Measurements from ENCODE around the gene NAT16. TPM values are rescaled to one million over a fixed set of nuclear protein-coding genes. Genes with fewer than 3 reads are reported as not detected.
A peak's percentile ranks its signal among the peaks of the same experiment; 100 is the strongest.

The NAT16 gene
- total RNA-seq, 1 donor from 2014 or later: 0.70 TPM

GRCh38 chr7:101174322-101174854, 5.7 kb downstream of the NAT16 start:
- TF ChIP-seq, protein P1, sequence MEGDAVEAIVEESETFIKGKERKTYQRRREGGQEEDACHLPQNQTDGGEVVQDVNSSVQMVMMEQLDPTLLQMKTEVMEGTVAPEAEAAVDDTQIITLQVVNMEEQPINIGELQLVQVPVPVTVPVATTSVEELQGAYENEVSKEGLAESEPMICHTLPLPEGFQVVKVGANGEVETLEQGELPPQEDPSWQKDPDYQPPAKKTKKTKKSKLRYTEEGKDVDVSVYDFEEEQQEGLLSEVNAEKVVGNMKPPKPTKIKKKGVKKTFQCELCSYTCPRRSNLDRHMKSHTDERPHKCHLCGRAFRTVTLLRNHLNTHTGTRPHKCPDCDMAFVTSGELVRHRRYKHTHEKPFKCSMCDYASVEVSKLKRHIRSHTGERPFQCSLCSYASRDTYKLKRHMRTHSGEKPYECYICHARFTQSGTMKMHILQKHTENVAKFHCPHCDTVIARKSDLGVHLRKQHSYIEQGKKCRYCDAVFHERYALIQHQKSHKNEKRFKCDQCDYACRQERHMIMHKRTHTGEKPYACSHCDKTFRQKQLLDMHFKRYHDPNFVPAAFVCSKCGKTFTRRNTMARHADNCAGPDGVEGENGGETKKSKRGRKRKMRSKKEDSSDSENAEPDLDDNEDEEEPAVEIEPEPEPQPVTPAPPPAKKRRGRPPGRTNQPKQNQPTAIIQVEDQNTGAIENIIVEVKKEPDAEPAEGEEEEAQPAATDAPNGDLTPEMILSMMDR (conservative IDR thresholded peaks at IDR 0.05): no peak
- peaks cover 26% of the 10 kb centered on the region for H3K4me1 Mint-ChIP-seq
- no peak overlapping the region for H3K27ac Mint-ChIP-seq (ENCODE audit: unreplicated experiment)
- no peaks in the 10 kb centered on the region for H3K36me3 Mint-ChIP-seq (ENCODE audit: low read depth)
- H3K4me3 Mint-ChIP-seq: no peak overlapping the region
- peaks cover 97% of the 10 kb centered on the region for H3K27me3 Mint-ChIP-seq (ENCODE audit: low read depth)
- no peak for DNase-seq (ENCODE audit: low read depth, low spot score)
- H3K9me3 Mint-ChIP-seq: no peaks in the 10 kb centered on the region

DNA sequence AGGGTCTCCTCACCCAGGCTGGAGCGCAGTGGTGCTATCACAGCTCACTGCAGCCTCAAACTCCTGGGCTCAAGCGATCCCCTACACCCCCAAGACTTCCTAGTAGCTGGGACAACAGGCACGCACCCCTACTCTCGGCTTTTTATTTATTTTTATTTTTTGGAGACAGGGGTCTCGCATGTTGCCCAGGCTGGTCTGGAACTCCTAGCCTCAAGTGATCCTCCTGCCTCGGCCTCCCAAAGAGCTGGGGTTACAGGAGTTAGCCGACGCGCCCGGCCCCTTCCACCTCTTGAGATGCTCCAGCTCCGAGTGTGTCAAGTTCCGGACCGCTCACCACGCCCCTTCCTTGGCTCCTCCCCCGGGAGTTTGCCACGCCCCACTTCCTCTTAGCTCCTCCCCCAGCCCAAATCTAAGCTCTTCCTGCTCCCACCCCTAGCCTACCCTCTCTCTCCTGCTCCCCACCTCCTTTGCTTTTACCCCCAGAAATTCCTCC, 6.3 kb downstream of the NAT16 start:
- Mint-ChIP-seq H3K27me3 (ENCODE audit: low read depth) (peaks cover 97% of the 10 kb centered on the region), H3K36me3 (ENCODE audit: low read depth) (no peaks in the 10 kb centered on the region), H3K4me3 (no peak overlapping the region), H3K27ac (ENCODE audit: unreplicated experiment) (no peak overlapping the region), H3K4me1 (peaks cover 24% of the 10 kb centered on the region), H3K9me3 (no peaks in the 10 kb centered on the region)
- DNase-seq (ENCODE audit: low read depth, low spot score): peak; percentile 44
- TF ChIP-seq, protein P1 (conservative IDR thresholded peaks at IDR 0.05): no peak

DNA sequence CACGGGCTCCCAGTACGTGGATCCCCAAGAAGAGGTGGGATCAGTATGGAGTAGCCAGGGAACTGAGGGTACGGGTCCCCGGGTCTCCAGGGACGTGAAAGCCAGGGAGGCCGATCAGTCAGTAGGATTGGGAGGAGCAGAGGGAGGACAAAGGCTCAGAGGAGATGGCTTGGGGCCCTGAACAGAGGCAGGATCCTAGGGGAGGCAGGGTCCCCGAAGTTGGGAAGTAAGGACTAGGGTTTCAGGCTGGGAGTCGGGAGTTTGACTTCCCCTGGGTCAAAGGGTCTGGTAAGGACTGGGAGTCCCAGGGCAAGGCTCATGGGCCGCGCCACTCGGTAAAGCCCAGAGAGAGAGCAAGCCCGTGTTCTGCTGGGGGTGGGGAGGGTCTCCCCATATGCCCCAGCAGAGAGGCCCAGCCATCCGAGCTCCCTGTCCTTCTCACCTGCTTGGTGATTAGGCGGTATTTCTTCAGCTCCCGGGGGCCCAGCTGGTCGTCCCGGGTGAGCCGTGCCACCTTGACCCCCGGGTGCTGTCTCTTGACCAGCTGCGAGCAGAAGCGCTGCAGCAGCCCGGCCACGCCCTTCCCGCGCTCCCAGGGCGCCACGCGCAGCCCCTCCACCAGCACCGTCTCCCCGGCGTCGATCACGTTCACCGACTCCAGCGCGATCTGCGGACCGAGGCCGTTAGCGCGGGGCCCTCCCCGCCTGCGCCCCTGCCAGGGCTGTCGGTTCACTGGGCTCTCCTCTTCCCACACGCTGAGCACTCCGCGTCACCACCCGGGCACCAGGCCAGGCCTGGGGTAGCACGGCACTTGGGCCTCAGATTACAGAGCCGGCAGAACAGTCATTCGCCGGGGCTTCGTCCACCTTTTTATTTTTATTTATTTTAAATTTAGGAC, 7.0 kb downstream of the NAT16 start:
- no peak for DNase-seq (ENCODE audit: low read depth, low spot score)
- H3K27me3 Mint-ChIP-seq (ENCODE audit: low read depth): peaks cover 99% of the 10 kb centered on the region
- TF ChIP-seq, protein P1 (conservative IDR thresholded peaks at IDR 0.05): no peak
- no peak overlapping the region for H3K4me3 Mint-ChIP-seq
- H3K27ac Mint-ChIP-seq (ENCODE audit: unreplicated experiment): no peak overlapping the region
- no peaks in the 10 kb centered on the region for H3K9me3 Mint-ChIP-seq
- H3K36me3 Mint-ChIP-seq (ENCODE audit: low read depth): no peaks in the 10 kb centered on the region
- H3K4me1 Mint-ChIP-seq: peaks cover 29% of the 10 kb centered on the region

GRCh38 chr7:101172005-101172853, 7.9 kb downstream of the NAT16 start:
- H3K27ac Mint-ChIP-seq (ENCODE audit: unreplicated experiment): no peak overlapping the region
- peaks cover 100% of the 10 kb centered on the region for H3K27me3 Mint-ChIP-seq (ENCODE audit: low read depth)
- no peak overlapping the region for H3K4me3 Mint-ChIP-seq
- H3K4me1 Mint-ChIP-seq: peaks cover 36% of the 10 kb centered on the region
- no peak for DNase-seq (ENCODE audit: low read depth, low spot score)
- no peaks in the 10 kb centered on the region for H3K9me3 Mint-ChIP-seq
- H3K36me3 Mint-ChIP-seq (ENCODE audit: low read depth): no peaks in the 10 kb centered on the region
- TF ChIP-seq, protein P1 (conservative IDR thresholded peaks at IDR 0.05): peak; percentile 13

GRCh38 chr7:101171442-101171837, 8.7 kb downstream of the NAT16 start:
- H3K4me1 Mint-ChIP-seq: peaks cover 41% of the 10 kb centered on the region
- DNase-seq (ENCODE audit: low read depth, low spot score): no peak
- no peak overlapping the region for H3K27ac Mint-ChIP-seq (ENCODE audit: unreplicated experiment)

More at GRCh38 chr7:101171442-101171837, 8.7 kb downstream of the NAT16 start:
- H3K4me3 Mint-ChIP-seq: peak overlapping the region; percentile 69
- peaks cover 100% of the 10 kb centered on the region for H3K27me3 Mint-ChIP-seq (ENCODE audit: low read depth)
- TF ChIP-seq, protein P1 (conservative IDR thresholded peaks at IDR 0.05): no peak
- no peaks in the 10 kb centered on the region for H3K36me3 Mint-ChIP-seq (ENCODE audit: low read depth)
- no peaks in the 10 kb centered on the region for H3K9me3 Mint-ChIP-seq

All from neural crest cell (in vitro differentiated cells).